RWPE2 (cell line): ENCODE results near the gene KRTAP10-4.

Experiments
- ATAC-seq: fragments of 200-7000 bp; cut with Tn5 transposase; 3 replicates; pipeline ENCODE4 v1.9.1; 2021; ENCODE audit warnings: low read depth
- DNase-seq: peaks from one replicate; pipeline ENCODE4 v3.0.0-alpha.2; 2020; ENCODE audit warnings: low spot score
- H3K27ac ChIP-seq: fragments of 450-650 bp; 2 replicates; pipeline ENCODE4 v1.5.1; 2017; ENCODE audit warnings: mild to moderate bottlenecking; ENCODE audit not compliant: poor library complexity, severe bottlenecking
- H3K27me3 ChIP-seq: fragments of 250-450 bp; sonication (Bioruptor Pico); 2 replicates; pipeline ENCODE4 v1.5.1; 2021; ENCODE audit warnings: mild to moderate bottlenecking, moderate library complexity; ENCODE audit not compliant: insufficient read depth, poor library complexity, severe bottlenecking
- H3K36me3 ChIP-seq: fragments of 250-450 bp; sonication (Bioruptor Pico); 2 replicates; pipeline ENCODE4 v1.5.1; 2020; ENCODE audit warnings: low read depth, mild to moderate bottlenecking, moderate library complexity
- H3K4me1 ChIP-seq: fragments of 250-450 bp; sonication (Bioruptor Pico); 2 replicates; pipeline ENCODE4 v1.5.1; 2021; ENCODE audit warnings: mild to moderate bottlenecking, moderate library complexity; ENCODE audit not compliant: insufficient read depth, poor library complexity, severe bottlenecking
- H3K4me3 ChIP-seq: fragments of 250-450 bp; sonication (Bioruptor Pico); 2 replicates; pipeline ENCODE4 v1.5.1; 2021; ENCODE audit warnings: mild to moderate bottlenecking, moderate library complexity; ENCODE audit not compliant: severe bottlenecking
- H3K9me3 ChIP-seq: fragments of 250-450 bp; sonication (Bioruptor Pico); 2 replicates; pipeline ENCODE4 v1.5.1; 2021; ENCODE audit warnings: mild to moderate bottlenecking, moderate library complexity; ENCODE audit not compliant: severe bottlenecking
- CTCF ChIP-seq: fragments of 450-650 bp; IDR thresholded peaks from one replicate; pipeline ENCODE4 v1.5.1; 2017; ENCODE audit warnings: mild to moderate bottlenecking, moderate library complexity; ENCODE audit not compliant: poor library complexity, severe bottlenecking

KRTAP10-4 gene

GRCh38 chr21:44619886-44620285 lies 46.4 kb downstream of the KRTAP10-4 start:
- no peak for TF ChIP-seq CTCF
- ATAC-seq (no peak), DNase-seq (no peak)
- H3K36me3 ChIP-seq = no peaks in the 10 kb centered on the region
- no peak overlapping the region for H3K27ac ChIP-seq
- H3K27me3 ChIP-seq = peaks cover 18% of the 10 kb centered on the region
- no peaks in the 10 kb centered on the region for H3K4me1 ChIP-seq
- H3K9me3 ChIP-seq = peaks cover 13% of the 10 kb centered on the region
- no peak overlapping the region for H3K4me3 ChIP-seq

- no peaks in the 10 kb centered on the region for H3K36me3 ChIP-seq
- H3K4me1 ChIP-seq = no peaks in the 10 kb centered on the region
- ATAC-seq (no peak), DNase-seq (no peak)
- H3K9me3 ChIP-seq = peaks cover 13% of the 10 kb centered on the region
- TF ChIP-seq CTCF = no peak
- no peak overlapping the region for H3K27ac ChIP-seq
- H3K27me3 ChIP-seq = no peaks in the 10 kb centered on the region
- no peak overlapping the region for H3K4me3 ChIP-seq
Measured at GRCh38 chr21:44623575-44623974, 50.0 kb downstream of the KRTAP10-4 start.
